Epidermal melanocyte (primary cell): ENCODE data around the gene C11orf54.

ENCODE experiments used
- DNase-seq: peaks from one replicate; pipeline ENCODE4 v3.0.0; 2011; ENCODE audit warnings: low spot score; ENCODE audit not compliant: insufficient read length

The C11orf54 gene

GRCh38 chr11:93741094-93741881 is at the start of gene C11orf54, which contains the start of gene TAF1D:
TSS of gene C11orf54 (plus strand) at chr11:93741672. CDS start at chr11:93747394, 5,722 bp downstream.
TSS of gene TAF1D (minus strand) at chr11:93741495. CDS start at chr11:93739304, 2,191 bp downstream.
- peak; percentile 81 for DNase-seq

GRCh38 chr11:93694109-93694508 is 47.4 kb upstream of the C11orf54 start:
- DNase-seq: no peak

- DNase-seq: no peak
These were observed 46.9 kb upstream of the C11orf54 start for GRCh38 chr11:93694557-93694956.

GRCh38 chr11:93697611-93698010 is 43.9 kb upstream of the C11orf54 start:
- no peak for DNase-seq

- DNase-seq: no peak
These were observed 40.6 kb upstream of the C11orf54 start for GRCh38 chr11:93700830-93701229.

GRCh38 chr11:93704237-93704636 is 37.2 kb upstream of the C11orf54 start:
- DNase-seq: no peak

- DNase-seq: no peak
These were observed 31.2 kb upstream of the C11orf54 start for GRCh38 chr11:93710239-93710638.

- DNase-seq: no peak
These were observed 28.8 kb upstream of the C11orf54 start for GRCh38 chr11:93712678-93713077.

GRCh38 chr11:93715797-93716396 is 25.6 kb upstream of the C11orf54 start:
- no peak for DNase-seq

- DNase-seq: no peak
These were observed 24.0 kb upstream of the C11orf54 start for GRCh38 chr11:93717501-93717900.

GRCh38 chr11:93718057-93718563 is 23.4 kb upstream of the C11orf54 start:
- no peak for DNase-seq

- no peak for DNase-seq
These were observed 22.2 kb upstream of the C11orf54 start for GRCh38 chr11:93719310-93719709.

GRCh38 chr11:93720522-93720921 is 20.9 kb upstream of the C11orf54 start:
- no peak for DNase-seq

GRCh38 chr11:93724089-93724488 is 17.4 kb upstream of the C11orf54 start:
- no peak for DNase-seq

GRCh38 chr11:93727985-93728791 is 13.3 kb upstream of the C11orf54 start:
- no peak for DNase-seq

- no peak for DNase-seq
These were observed 12.7 kb upstream of the C11orf54 start for GRCh38 chr11:93728792-93729128.

GRCh38 chr11:93729129-93729616 is 12.3 kb upstream of the C11orf54 start:
- DNase-seq: no peak

- no peak for DNase-seq
These were observed 11.1 kb upstream of the C11orf54 start for GRCh38 chr11:93730108-93731107.

GRCh38 chr11:93732237-93732892 is 9.1 kb upstream of the C11orf54 start:
- no peak for DNase-seq

- DNase-seq: no peak
These were observed 8.0 kb upstream of the C11orf54 start for GRCh38 chr11:93733474-93733873.
